ENCODE data around the gene ZCCHC14. TPM values are rescaled to one million over a fixed set of nuclear protein-coding genes. Genes with fewer than 3 reads are reported as not detected.

The ZCCHC14 gene
- total RNA-seq, 1 donor from 2014 or later = 11.0 TPM

DNA sequence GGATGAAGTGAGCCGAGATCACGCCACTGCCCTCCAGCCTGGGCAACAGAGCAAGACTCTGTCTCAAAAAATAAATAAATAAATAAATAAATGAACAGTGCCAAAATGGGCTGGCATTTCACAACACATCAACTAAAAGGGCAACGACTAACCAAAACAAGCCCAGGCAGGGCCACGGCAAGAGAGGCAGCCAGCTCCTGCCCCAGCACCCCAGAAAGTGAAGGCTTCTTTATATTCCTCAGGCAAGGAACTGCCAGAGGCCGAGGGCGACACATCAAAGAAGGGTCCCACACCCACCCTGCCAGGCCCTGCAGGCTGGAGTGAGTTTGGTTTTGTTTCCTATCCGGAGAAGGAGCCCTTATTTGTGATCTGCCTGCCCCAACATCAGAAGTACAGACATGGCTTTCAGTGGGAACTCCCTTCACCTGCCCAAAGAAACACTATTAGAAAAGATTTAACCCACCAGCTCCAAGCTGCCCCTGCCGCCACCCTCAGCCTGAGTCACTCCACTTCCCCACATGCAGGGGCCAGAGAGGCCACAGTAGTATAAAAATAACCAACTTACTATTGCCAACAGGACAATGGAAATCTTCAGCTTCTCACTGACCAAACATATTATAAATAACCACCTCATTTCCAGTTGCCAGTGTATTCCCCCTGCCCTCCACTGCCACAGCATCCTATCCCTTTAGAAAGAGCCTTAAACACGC lies 117.2 kb downstream of the ZCCHC14 start:
- Mint-ChIP-seq H3K36me3 (ENCODE audit: low read depth) (peaks cover 2% of the 10 kb centered on the region), H3K27me3 (ENCODE audit: insufficient read depth) (no peaks in the 10 kb centered on the region), H3K9me3 (no peaks in the 10 kb centered on the region), H3K4me1 (ENCODE audit: low read depth) (peaks cover 14% of the 10 kb centered on the region), H3K27ac (peak overlapping the region; percentile 29), H3K4me3 (no peak overlapping the region)
- no peak for DNase-seq (ENCODE audit: low spot score)
- intact Hi-C loops (cut with micrococcal nuclease) = no loop called here

DNA sequence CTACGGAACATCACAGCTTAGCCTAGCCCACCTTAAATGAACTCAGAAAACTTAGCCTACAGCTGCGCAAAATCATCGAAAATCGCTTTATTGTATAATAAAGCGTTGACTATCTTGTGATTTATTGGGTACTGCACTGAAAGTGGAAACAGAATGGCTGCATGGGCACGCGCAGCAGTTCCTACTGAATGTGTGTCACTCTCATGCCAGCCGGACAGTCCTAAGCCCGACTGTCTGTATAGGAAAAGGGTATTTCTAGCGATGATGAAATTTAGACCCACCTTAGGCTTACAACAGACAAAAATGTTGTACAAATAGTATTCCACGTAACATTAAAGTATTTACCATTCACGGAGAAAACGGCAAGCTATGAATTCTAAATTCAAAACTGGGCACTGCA lies 118.5 kb downstream of the ZCCHC14 start:
- Mint-ChIP-seq H3K4me3 (no peak overlapping the region), H3K9me3 (no peaks in the 10 kb centered on the region), H3K27me3 (ENCODE audit: insufficient read depth) (no peaks in the 10 kb centered on the region), H3K36me3 (ENCODE audit: low read depth) (peaks cover 2% of the 10 kb centered on the region), H3K27ac (no peak overlapping the region), H3K4me1 (ENCODE audit: low read depth) (peaks cover 12% of the 10 kb centered on the region)
- DNase-seq (ENCODE audit: low spot score) = no peak
- intact Hi-C loops (cut with micrococcal nuclease) = no loop called here

DNA sequence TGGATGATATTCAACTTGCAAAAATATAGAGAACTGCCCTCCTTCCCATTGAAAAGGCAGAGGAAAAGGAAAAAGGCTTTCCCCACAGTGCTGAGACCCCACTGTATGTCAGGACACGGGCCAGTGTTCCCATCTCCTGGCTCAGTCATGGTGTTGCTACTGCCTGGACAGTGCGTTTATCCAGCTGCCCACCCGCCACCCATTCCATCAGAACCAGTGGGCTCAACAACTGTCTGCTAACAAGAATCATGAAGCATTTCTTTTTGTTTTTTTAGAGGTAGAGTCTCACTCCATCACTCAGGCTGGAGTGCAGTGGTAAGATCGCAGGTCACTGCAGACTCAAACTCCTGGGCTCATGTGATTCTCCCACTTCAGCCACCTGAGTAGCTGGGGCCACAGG lies 120.5 kb downstream of the ZCCHC14 start:
- no peak for DNase-seq (ENCODE audit: low spot score)
- Mint-ChIP-seq H3K27me3 (ENCODE audit: insufficient read depth) (no peaks in the 10 kb centered on the region), H3K4me3 (no peak overlapping the region), H3K36me3 (ENCODE audit: low read depth) (no peaks in the 10 kb centered on the region), H3K9me3 (no peaks in the 10 kb centered on the region), H3K4me1 (ENCODE audit: low read depth) (peaks cover 25% of the 10 kb centered on the region), H3K27ac (no peak overlapping the region)
- intact Hi-C loops (cut with micrococcal nuclease) = no loop called here

DNA sequence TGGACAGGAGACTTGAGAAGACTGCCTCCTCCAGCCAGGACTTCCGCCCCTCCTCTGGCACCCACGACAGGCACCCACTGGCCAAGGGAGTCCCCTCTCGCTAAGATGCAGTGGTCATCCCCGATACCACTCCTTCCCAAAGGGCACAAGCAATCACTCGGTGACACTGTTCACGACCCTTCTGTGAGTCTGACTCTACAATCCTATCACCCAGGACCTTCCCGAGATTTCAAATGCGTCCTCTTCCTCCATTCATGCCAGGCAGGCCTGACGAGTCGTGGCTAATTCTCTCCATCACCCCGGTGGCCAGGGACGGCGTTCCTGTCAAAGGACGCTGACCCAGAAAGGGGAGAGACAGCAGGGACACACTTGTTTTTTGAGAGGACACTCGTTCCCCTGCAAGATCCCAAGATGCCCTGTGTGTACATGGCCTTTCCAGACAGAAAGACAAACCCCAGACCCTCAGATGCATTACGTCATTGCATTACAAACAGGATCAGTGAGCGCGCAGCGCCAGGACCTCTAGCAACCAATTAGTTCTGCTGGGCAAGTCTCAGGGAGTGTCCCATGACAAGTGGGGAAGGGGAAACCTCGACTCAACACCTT lies 121.5 kb downstream of the ZCCHC14 start:
- no peaks in the 10 kb centered on the region for H3K27me3 Mint-ChIP-seq (ENCODE audit: insufficient read depth)
- no peak overlapping the region for H3K27ac Mint-ChIP-seq
- intact Hi-C loops (cut with micrococcal nuclease) = no loop called here
- peaks cover 22% of the 10 kb centered on the region for H3K4me1 Mint-ChIP-seq (ENCODE audit: low read depth)
- no peak overlapping the region for H3K4me3 Mint-ChIP-seq
- H3K36me3 Mint-ChIP-seq (ENCODE audit: low read depth) = peaks cover 2% of the 10 kb centered on the region
- no peak for DNase-seq (ENCODE audit: low spot score)
- no peaks in the 10 kb centered on the region for H3K9me3 Mint-ChIP-seq

DNA sequence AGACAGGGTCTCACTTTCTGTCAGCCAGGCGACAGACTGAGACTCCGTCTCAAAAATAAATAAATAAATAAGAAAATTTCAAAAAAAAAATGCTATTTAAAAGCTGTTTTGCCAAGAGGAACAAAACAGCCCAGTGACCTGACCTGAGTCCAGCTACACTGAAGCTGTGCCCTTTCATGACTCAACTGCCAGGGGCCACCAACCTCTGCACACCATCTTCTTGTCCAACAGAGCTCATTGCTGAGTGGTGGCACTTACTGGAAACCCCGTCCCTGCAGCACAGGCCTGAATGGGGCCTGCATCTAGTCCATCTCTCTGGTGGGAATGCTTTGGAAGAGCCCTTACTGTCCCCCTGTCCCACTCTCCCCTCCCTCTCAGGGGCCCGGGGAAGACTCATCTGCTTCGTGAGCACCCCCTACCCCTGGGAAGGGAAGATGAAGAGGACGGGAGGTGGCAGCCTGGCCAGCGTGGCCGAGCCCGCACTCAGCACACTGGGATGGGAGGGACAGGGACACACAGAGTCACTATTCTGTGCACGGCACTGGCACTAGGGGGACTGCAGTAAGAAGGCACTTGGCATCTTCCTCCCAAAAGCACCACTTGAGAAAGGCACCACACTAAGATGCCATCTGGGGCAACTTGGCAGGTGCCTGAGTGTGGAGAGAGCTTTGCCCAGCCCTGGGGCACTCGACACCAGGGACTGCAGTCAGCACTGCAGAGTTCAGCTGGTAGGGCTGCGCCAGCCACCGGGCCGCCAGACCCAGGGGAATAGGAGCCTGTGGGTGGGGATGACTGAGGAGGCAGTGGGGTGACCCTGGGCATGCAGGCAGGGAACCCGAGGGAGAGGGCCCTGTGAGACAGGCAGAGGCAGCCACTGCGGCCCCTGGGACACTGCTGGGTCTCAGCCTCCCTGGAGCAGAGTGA lies 122.8 kb downstream of the ZCCHC14 start:
- Mint-ChIP-seq H3K36me3 (ENCODE audit: low read depth) (peaks cover 3% of the 10 kb centered on the region), H3K27me3 (ENCODE audit: insufficient read depth) (no peaks in the 10 kb centered on the region), H3K9me3 (no peaks in the 10 kb centered on the region), H3K4me3 (no peak overlapping the region), H3K4me1 (ENCODE audit: low read depth) (peaks cover 23% of the 10 kb centered on the region), H3K27ac (peak overlapping the region; percentile 18)
- no peak for DNase-seq (ENCODE audit: low spot score)
- intact Hi-C loops (cut with micrococcal nuclease) = no loop called here

DNA sequence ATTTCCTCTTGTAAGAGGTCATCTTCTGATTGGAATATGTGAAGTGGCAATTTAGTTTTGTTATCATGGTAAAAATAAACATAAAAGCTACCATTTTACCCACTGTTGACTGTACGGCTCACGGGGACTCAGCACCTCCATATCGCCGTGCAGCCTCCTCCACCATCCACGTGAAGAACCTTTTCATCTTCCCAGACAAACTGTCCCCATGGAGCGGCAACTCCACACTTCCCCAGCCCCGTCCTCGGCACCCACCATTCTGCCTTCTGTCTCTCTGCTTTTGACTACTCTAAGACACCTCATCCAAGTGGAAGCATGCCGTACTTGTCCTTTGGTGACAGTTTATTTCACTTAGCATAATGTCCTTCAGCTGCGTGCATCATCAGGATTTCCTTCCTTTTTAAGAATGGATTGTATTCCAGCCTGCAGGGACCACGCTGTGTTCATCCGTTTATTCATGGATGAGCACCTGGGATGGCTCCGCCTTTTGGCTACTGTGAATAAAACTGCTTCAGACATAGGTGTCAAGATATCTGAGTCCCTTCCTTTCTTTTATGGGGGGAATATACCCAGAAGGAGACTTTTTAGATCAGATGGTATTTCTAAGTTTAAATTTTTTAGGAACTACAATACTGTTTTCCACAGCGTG lies 123.6 kb downstream of the ZCCHC14 start:
- Mint-ChIP-seq H3K4me1 (ENCODE audit: low read depth) (peaks cover 31% of the 10 kb centered on the region), H3K36me3 (ENCODE audit: low read depth) (peaks cover 3% of the 10 kb centered on the region), H3K4me3 (no peak overlapping the region), H3K9me3 (no peaks in the 10 kb centered on the region), H3K27ac (no peak overlapping the region), H3K27me3 (ENCODE audit: insufficient read depth) (no peaks in the 10 kb centered on the region)
- no peak for DNase-seq (ENCODE audit: low spot score)
- intact Hi-C loops (cut with micrococcal nuclease) = no loop called here

DNA sequence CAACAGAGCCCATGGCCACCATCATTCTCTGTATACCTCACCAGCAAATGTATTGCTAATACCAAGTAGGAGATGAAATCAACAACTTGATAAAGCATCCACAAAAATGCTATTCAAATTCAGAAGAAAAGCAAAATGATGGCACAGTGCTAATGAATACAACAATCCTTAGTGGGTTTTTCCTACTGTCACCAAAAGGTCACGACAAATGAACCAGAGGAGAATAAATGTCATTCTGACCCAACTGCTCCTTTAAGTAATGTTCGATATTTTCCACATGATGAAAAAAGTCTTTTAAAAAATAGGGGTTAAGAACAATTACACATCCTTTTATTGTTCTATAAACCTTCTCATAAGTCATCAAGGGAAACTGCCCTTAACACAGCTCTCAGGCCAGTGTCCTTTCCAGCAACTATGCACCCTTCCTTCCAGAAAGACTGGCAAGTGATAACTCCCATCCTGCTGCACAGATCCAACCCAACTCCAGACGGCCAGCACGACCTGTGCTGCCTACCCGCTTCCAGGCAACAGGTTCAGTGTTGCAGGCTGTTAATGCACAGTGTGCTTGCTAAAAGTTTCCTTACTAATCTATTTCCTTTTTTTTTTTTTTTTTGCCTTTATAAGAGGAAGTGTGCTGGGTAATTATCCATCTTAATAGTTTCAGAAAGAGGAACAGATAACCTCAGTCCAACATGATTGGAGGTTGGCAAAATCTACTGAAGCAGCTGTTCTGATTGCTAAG lies 124.6 kb downstream of the ZCCHC14 start:
- Mint-ChIP-seq H3K4me3 (no peak overlapping the region), H3K27me3 (ENCODE audit: insufficient read depth) (no peaks in the 10 kb centered on the region), H3K36me3 (ENCODE audit: low read depth) (peaks cover 8% of the 10 kb centered on the region), H3K27ac (peak overlapping the region; percentile 55), H3K4me1 (ENCODE audit: low read depth) (peaks cover 37% of the 10 kb centered on the region), H3K9me3 (no peaks in the 10 kb centered on the region)
- DNase-seq (ENCODE audit: low spot score) = no peak
- intact Hi-C loops (cut with micrococcal nuclease) = no loop called here

DNA sequence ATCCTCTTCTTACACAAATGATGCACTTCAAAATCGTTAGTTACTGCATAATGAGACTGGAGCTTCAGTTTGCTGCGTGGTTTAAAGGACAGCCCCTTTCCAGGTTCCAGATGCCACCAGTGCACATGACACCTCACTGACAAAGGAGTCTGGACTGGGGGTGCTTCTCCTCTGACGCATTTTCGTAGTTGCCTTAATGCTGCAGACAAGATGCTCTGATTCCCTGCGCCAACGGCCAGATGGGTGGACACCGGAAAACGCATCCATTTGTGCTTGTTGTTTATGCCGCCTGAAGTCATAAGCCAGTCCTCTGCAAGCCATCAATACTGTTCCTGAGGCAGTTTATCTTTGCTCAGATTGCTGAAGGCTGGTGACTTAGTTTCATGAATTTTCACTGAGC lies 125.3 kb downstream of the ZCCHC14 start:
- Mint-ChIP-seq H3K9me3 (no peaks in the 10 kb centered on the region), H3K36me3 (ENCODE audit: low read depth) (peaks cover 8% of the 10 kb centered on the region), H3K4me1 (ENCODE audit: low read depth) (peaks cover 37% of the 10 kb centered on the region), H3K4me3 (no peak overlapping the region), H3K27ac (no peak overlapping the region), H3K27me3 (ENCODE audit: insufficient read depth) (no peaks in the 10 kb centered on the region)
- intact Hi-C loops (cut with micrococcal nuclease) = no loop called here
- no peak for DNase-seq (ENCODE audit: low spot score)

DNA sequence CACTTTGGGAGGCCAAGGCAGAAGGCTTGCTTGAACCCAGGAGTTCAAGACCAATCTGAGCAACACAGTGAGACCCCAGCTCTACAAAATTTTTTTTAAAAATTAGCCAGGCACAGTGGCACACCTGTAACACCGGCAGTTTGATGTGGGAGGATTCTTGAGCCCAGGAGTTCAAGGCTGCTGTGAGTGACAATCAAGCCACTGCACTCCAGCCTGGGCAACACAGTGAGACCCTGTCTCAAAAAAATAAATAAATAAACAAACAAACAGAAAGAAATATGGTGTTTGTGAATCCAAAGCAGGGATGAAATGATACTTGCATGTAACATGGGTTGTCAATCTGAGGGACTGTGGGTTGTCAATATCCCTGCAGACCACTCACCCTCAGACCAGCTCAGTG lies 125.9 kb downstream of the ZCCHC14 start:
- Mint-ChIP-seq H3K36me3 (ENCODE audit: low read depth) (peaks cover 8% of the 10 kb centered on the region), H3K4me3 (no peak overlapping the region), H3K27ac (no peak overlapping the region), H3K9me3 (no peaks in the 10 kb centered on the region), H3K4me1 (ENCODE audit: low read depth) (peaks cover 37% of the 10 kb centered on the region), H3K27me3 (ENCODE audit: insufficient read depth) (no peaks in the 10 kb centered on the region)
- DNase-seq (ENCODE audit: low spot score) = no peak
- intact Hi-C loops (cut with micrococcal nuclease) = no loop called here

DNA sequence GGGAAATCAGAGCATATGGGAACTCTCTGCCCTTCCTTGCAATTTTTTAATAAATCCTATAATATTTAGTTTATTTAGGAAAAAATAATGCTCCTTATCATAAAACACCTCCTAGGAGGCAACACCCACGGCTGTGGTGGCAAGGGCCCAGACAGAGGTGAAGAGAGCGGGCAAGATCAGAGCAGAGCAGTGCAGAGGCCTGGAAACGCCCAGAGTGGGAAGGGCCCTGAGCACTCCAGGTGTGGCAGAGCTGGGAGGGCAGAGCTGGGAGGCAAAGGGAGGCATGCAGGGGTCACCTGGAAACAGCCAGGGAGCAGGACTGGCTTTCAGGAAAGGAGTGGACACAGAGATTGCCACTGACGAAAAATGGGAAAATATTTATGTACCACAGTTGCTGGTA lies 126.5 kb downstream of the ZCCHC14 start:
- Mint-ChIP-seq H3K27ac (no peak overlapping the region), H3K4me1 (ENCODE audit: low read depth) (peaks cover 37% of the 10 kb centered on the region)

DNA sequence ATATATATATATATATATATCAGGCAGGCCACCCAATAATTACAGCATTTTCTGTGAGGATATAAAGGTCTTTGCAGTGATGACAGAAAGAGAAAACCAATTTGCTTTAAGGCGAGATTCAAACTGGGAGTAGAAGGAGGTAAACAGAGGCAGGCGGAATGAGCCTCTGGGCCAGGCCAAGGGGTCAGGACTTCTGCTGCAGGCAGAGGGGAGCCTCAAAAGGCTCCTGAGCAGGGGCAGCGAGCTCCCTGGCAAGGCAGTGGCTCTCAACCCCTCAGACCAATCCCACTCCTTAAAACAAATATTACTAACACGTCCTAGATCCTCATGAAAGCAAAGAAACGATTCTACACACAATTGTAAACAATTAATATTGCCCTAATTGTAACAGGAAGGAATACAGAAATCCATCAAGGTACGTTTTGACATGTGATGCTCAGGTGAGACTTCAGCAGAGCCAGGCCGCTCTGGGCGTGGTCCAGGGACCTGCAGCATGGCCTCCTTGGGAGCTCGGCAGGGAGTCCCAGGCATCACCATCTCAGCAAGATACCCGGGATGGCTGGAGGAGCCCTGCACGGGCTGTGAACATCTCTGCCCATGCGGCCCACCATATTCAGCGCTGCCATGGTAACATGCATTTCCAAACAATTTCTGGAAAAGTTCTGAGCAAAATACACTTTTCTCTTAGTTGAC lies 127.7 kb downstream of the ZCCHC14 start:
- intact Hi-C loops (cut with micrococcal nuclease) = no loop called here
- Mint-ChIP-seq H3K27ac (no peak overlapping the region), H3K36me3 (ENCODE audit: low read depth) (peaks cover 11% of the 10 kb centered on the region), H3K27me3 (ENCODE audit: insufficient read depth) (no peaks in the 10 kb centered on the region), H3K9me3 (no peaks in the 10 kb centered on the region), H3K4me1 (ENCODE audit: low read depth) (peaks cover 40% of the 10 kb centered on the region), H3K4me3 (no peak overlapping the region)
- no peak for DNase-seq (ENCODE audit: low spot score)

More for the DNA sequence above, 126.5 kb downstream of the ZCCHC14 start:
- Mint-ChIP-seq H3K27me3 (ENCODE audit: insufficient read depth) (no peaks in the 10 kb centered on the region), H3K4me3 (no peak overlapping the region), H3K9me3 (no peaks in the 10 kb centered on the region), H3K36me3 (ENCODE audit: low read depth) (peaks cover 8% of the 10 kb centered on the region)
- DNase-seq (ENCODE audit: low spot score) = no peak
- intact Hi-C loops (cut with micrococcal nuclease) = no loop called here

Measured in activated T-helper 1 cell treated with anti-CD3 and anti-CD28 coated beads, Interleukin-12 subunit alpha, Interleukin-12 subunit beta, Interleukin-2, Interleukin-4 antibody, amounts not matched to agents 30 ng/mL and 10 ng/mL and 1 ng/mL, durations not matched to agents 14 hours and 24 hours and 36 hours (primary cell).